ENCODE measurements around the gene PSMD6.

The PSMD6 gene

GRCh38 chr3:63981980-63982379, 41.3 kb downstream of the PSMD6 start:
- H3K4me3 ChIP-seq (ENCODE audit: insufficient read depth, low read length, poor library complexity, severe bottlenecking): no peak overlapping the region
- no peak overlapping the region for H3K4me2 ChIP-seq (ENCODE audit: low read depth, low read length, poor library complexity, severe bottlenecking)
- H4K20me1 ChIP-seq (ENCODE audit: low read depth, low read length): peaks cover 6% of the 10 kb centered on the region; the same call in 1 of the 2 replicates
- TF ChIP-seq EZH2phosphoT487 (conservative IDR thresholded peaks at IDR 0.05; ENCODE audit: low read length) (no peak), CTCF (IDR thresholded peaks at IDR 0.05; ENCODE audit: insufficient read depth, low read length, poor library complexity, severe bottlenecking) (no peak)
- H3K9me2 ChIP-seq (replicated peaks; ENCODE audit: insufficient read depth, low read length): no peaks in the 10 kb centered on the region
- H3K79me2 ChIP-seq (ENCODE audit: insufficient read depth, low read length): peaks cover 16% of the 10 kb centered on the region
- H3K9ac ChIP-seq (ENCODE audit: low read length): no peak overlapping the region
- H3K27me3 ChIP-seq (ENCODE audit: low read length): no peaks in the 10 kb centered on the region
- no peaks in the 10 kb centered on the region for H3F3A ChIP-seq (ENCODE audit: insufficient read depth)
- H3K36me3 ChIP-seq (ENCODE audit: low read length): peaks cover 13% of the 10 kb centered on the region
- H3K9me3 ChIP-seq (ENCODE audit: insufficient read depth, low read length): no peaks in the 10 kb centered on the region
- H2AFZ ChIP-seq (ENCODE audit: low read depth, low read length, severe bottlenecking): no peak overlapping the region
- no peak overlapping the region for H3K27ac ChIP-seq (ENCODE audit: low read depth, low read length)

GRCh38 chr3:63980830-63981498, 42.3 kb downstream of the PSMD6 start:
- Histone ChIP-seq H3K9me2 (replicated peaks; ENCODE audit: insufficient read depth, low read length) (no peaks in the 10 kb centered on the region), H4K20me1 (ENCODE audit: low read depth, low read length) (peaks cover 9% of the 10 kb centered on the region; the same call in 1 of the 2 replicates), H3F3A (ENCODE audit: insufficient read depth) (no peaks in the 10 kb centered on the region), H3K79me2 (ENCODE audit: insufficient read depth, low read length) (peaks cover 26% of the 10 kb centered on the region), H3K36me3 (ENCODE audit: low read length) (peaks cover 13% of the 10 kb centered on the region), H3K9me3 (ENCODE audit: insufficient read depth, low read length) (no peaks in the 10 kb centered on the region), H3K4me3 (ENCODE audit: insufficient read depth, low read length, poor library complexity, severe bottlenecking) (no peak overlapping the region), H3K27ac (ENCODE audit: low read depth, low read length) (no peak overlapping the region), H3K9ac (ENCODE audit: low read length) (no peak overlapping the region), H3K4me2 (ENCODE audit: low read depth, low read length, poor library complexity, severe bottlenecking) (no peak overlapping the region), H3K27me3 (ENCODE audit: low read length) (no peaks in the 10 kb centered on the region), H2AFZ (ENCODE audit: low read depth, low read length, severe bottlenecking) (no peak overlapping the region)
- no peak for TF ChIP-seq EZH2phosphoT487 (conservative IDR thresholded peaks at IDR 0.05; ENCODE audit: low read length)
- TF ChIP-seq CTCF (IDR thresholded peaks at IDR 0.05; ENCODE audit: insufficient read depth, low read length, poor library complexity, severe bottlenecking): no peak

GRCh38 chr3:63980019-63980418, 43.3 kb downstream of the PSMD6 start:
- Histone ChIP-seq H3K36me3 (ENCODE audit: low read length) (peaks cover 13% of the 10 kb centered on the region), H4K20me1 (ENCODE audit: low read depth, low read length) (peaks cover 9% of the 10 kb centered on the region; the same call in 1 of the 2 replicates)

More at GRCh38 chr3:63980019-63980418, 43.3 kb downstream of the PSMD6 start:
- H3F3A ChIP-seq (ENCODE audit: insufficient read depth): no peaks in the 10 kb centered on the region
- H3K9me3 ChIP-seq (ENCODE audit: insufficient read depth, low read length): no peaks in the 10 kb centered on the region
- TF ChIP-seq EZH2phosphoT487 (conservative IDR thresholded peaks at IDR 0.05; ENCODE audit: low read length): no peak
- no peak for TF ChIP-seq CTCF (IDR thresholded peaks at IDR 0.05; ENCODE audit: insufficient read depth, low read length, poor library complexity, severe bottlenecking)
- no peaks in the 10 kb centered on the region for H3K9me2 ChIP-seq (replicated peaks; ENCODE audit: insufficient read depth, low read length)
- no peak overlapping the region for H3K4me3 ChIP-seq (ENCODE audit: insufficient read depth, low read length, poor library complexity, severe bottlenecking)
- no peak overlapping the region for H2AFZ ChIP-seq (ENCODE audit: low read depth, low read length, severe bottlenecking)
- H3K79me2 ChIP-seq (ENCODE audit: insufficient read depth, low read length): peaks cover 30% of the 10 kb centered on the region
- H3K27me3 ChIP-seq (ENCODE audit: low read length): no peaks in the 10 kb centered on the region
- no peak overlapping the region for H3K9ac ChIP-seq (ENCODE audit: low read length)
- H3K4me2 ChIP-seq (ENCODE audit: low read depth, low read length, poor library complexity, severe bottlenecking): no peak overlapping the region
- H3K27ac ChIP-seq (ENCODE audit: low read depth, low read length): no peak overlapping the region
